ENCODE measurements around the gene NUMA1.

The NUMA1 gene

DNA sequence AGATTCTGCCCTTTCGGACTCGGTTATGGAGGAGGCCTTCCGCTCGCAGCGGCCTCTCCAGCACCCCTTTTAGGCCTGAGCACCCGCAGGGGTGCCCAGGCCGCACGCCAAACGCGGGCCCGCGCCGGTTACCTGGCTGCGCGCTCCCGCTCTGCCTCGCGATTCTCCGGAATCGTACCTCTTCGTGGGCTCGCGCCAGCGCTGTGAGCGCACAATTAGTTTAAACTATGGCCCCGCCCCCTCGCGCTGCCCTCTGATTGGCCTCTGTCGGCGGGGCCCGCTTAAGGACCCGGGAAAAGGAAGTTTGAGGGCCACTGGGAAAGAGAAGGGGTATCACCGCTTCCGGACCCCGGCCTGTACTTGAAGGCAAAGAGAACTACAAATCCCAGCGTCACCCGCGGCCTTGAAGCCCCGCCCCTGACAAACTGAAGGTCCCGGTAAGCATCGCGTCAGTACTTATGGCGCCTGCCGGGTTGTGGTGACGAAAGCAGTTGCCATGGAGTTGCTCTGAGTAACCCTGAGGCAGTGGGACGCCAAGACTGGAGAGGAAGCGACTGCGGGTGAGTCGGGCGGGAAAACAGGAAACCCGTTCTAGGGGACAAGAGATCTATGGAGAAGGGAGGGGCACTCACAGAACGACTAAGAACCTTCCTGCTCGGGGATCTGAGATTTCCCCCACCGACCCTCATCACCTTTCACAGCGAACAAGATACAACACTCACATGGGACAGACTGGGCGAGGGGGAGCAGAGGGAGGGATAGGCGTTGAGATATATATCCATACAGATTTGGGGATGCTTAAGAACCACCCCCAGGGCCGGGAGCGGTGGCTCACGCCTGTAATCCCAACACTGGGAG, at the start of gene NUMA1, which contains the start of gene LRRC51:
Gene NUMA1 (minus strand): TSS at position 217 of the 858 bp plus-strand sequence. CDS start 44,599 bp downstream, outside the sequence.
Gene LRRC51 (plus strand): TSS at position 525 of the 858 bp plus-strand sequence. CDS start 8,234 bp downstream, outside the sequence.
- Histone ChIP-seq H3K27me3 (ENCODE audit: control insufficient read depth, low read length) (no peaks in the 10 kb centered on the region), H4K20me1 (ENCODE audit: control insufficient read depth, insufficient read depth, low read depth, low read length) (0 out of 2 replicates have a peak, but pooled peaks cover 5% of the 10 kb centered on the region), H3K9me3 (ENCODE audit: control insufficient read depth, insufficient read depth, low read length) (no peaks in the 10 kb centered on the region), H3K9me2 (replicated peaks; ENCODE audit: control insufficient read depth, low read length) (no peaks in the 10 kb centered on the region), H3K4me3 (ENCODE audit: low read length) (peak within 1 kb of the TSS; percentile 92), H3F3A (ENCODE audit: control insufficient read depth, insufficient read depth) (peaks cover 4% of the 10 kb centered on the region; the same call in 1 of the 2 replicates), H3K36me3 (ENCODE audit: control insufficient read depth, low read length) (peaks cover 16% of the 10 kb centered on the region), H3K79me2 (ENCODE audit: control insufficient read depth, low read length) (peaks cover 46% of the 10 kb centered on the region), H3K27ac (ENCODE audit: low read depth, low read length) (peak within 1 kb of the TSS; percentile 53), H3K4me2 (ENCODE audit: low read length) (peak within 1 kb of the TSS; percentile 81), H3K4me1 (ENCODE audit: control insufficient read depth, low read length) (peaks cover 42% of the 10 kb centered on the region)
- TF ChIP-seq CTCF (IDR thresholded peaks at IDR 0.05; ENCODE audit: low read depth, low read length, poor library complexity, severe bottlenecking) (no peak), EZH2phosphoT487 (IDR thresholded peaks at IDR 0.05; ENCODE audit: borderline replicate concordance, low read length) (no peak)

DNA sequence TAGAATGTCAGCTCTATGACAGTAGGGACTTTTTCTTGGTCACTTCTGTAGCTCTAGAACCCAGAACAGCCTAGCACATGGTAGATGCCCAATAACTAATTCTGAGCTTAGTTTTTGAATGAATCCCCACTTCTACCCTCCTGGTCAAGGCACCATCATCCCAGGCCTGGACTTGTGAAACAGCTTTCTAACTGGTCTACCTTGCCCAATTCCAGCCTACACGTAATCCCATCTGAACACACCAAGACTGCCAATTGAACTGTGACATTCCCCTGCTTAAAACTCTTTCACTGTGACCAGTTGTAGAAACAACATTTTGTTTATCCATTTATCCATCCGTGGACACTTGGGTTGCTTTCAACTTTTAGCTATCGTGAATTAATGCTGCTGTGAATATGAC, 49.0 kb upstream of the NUMA1 start:
- Histone ChIP-seq H3K79me2 (ENCODE audit: control insufficient read depth, low read length) (no peaks in the 10 kb centered on the region), H3K9me3 (ENCODE audit: control insufficient read depth, insufficient read depth, low read length) (peaks cover 36% of the 10 kb centered on the region), H3F3A (ENCODE audit: control insufficient read depth, insufficient read depth) (no peaks in the 10 kb centered on the region), H3K27ac (ENCODE audit: low read depth, low read length) (no peak overlapping the region), H3K4me1 (ENCODE audit: control insufficient read depth, low read length) (no peaks in the 10 kb centered on the region), H3K9me2 (replicated peaks; ENCODE audit: control insufficient read depth, low read length) (no peaks in the 10 kb centered on the region), H3K4me3 (ENCODE audit: low read length) (no peak overlapping the region), H3K36me3 (ENCODE audit: control insufficient read depth, low read length) (no peaks in the 10 kb centered on the region), H4K20me1 (ENCODE audit: control insufficient read depth, insufficient read depth, low read depth, low read length) (no peaks in the 10 kb centered on the region), H3K27me3 (ENCODE audit: control insufficient read depth, low read length) (peaks cover 9% of the 10 kb centered on the region), H3K4me2 (ENCODE audit: low read length) (no peak overlapping the region)
- no peak for TF ChIP-seq EZH2phosphoT487 (IDR thresholded peaks at IDR 0.05; ENCODE audit: borderline replicate concordance, low read length)
- TF ChIP-seq CTCF (IDR thresholded peaks at IDR 0.05; ENCODE audit: low read depth, low read length, poor library complexity, severe bottlenecking), result no peak

DNA sequence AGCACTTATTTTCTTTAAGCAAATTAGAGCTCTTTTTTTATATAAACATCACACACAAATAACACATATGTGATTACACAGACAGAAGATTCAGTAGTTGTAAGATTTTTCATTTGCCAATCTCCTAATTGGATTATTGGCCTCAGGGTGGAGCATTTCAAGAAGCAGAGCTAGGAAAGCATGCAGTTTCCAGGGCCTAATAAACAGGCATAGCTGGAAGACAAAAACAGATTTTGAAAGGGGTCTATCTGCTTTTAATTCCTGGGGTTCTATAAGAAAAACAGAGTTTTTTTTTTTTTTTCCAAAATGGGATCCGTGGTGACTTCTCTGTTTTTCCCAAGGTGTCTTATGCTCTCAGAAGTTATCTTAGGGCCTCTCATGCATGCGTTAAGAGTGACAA, 47.6 kb upstream of the NUMA1 start:
- Histone ChIP-seq H3K4me3 (ENCODE audit: low read length) (no peak overlapping the region), H3K4me1 (ENCODE audit: control insufficient read depth, low read length) (no peaks in the 10 kb centered on the region), H3K27ac (ENCODE audit: low read depth, low read length) (no peak overlapping the region), H3K4me2 (ENCODE audit: low read length) (no peak overlapping the region), H3K36me3 (ENCODE audit: control insufficient read depth, low read length) (no peaks in the 10 kb centered on the region), H3K9me2 (replicated peaks; ENCODE audit: control insufficient read depth, low read length) (no peaks in the 10 kb centered on the region), H3K79me2 (ENCODE audit: control insufficient read depth, low read length) (no peaks in the 10 kb centered on the region), H4K20me1 (ENCODE audit: control insufficient read depth, insufficient read depth, low read depth, low read length) (no peaks in the 10 kb centered on the region), H3K9me3 (ENCODE audit: control insufficient read depth, insufficient read depth, low read length) (peaks cover 39% of the 10 kb centered on the region), H3K27me3 (ENCODE audit: control insufficient read depth, low read length) (peaks cover 6% of the 10 kb centered on the region), H3F3A (ENCODE audit: control insufficient read depth, insufficient read depth) (no peaks in the 10 kb centered on the region)
- no peak for TF ChIP-seq EZH2phosphoT487 (IDR thresholded peaks at IDR 0.05; ENCODE audit: borderline replicate concordance, low read length)
- TF ChIP-seq CTCF (IDR thresholded peaks at IDR 0.05; ENCODE audit: low read depth, low read length, poor library complexity, severe bottlenecking), result no peak

Data from DOHH2 (cell line).